GM18508 (cell line): ENCODE results near the gene LRRC17.

Experiments used
- ATAC-seq: cut with Tn5 transposase; IDR thresholded peaks from one replicate; pipeline ENCODE4 v1.9.1; 2021; ENCODE audit warnings: moderate number of reproducible peaks; ENCODE audit not compliant: insufficient read depth, unreplicated experiment

LRRC17 gene

DNA sequence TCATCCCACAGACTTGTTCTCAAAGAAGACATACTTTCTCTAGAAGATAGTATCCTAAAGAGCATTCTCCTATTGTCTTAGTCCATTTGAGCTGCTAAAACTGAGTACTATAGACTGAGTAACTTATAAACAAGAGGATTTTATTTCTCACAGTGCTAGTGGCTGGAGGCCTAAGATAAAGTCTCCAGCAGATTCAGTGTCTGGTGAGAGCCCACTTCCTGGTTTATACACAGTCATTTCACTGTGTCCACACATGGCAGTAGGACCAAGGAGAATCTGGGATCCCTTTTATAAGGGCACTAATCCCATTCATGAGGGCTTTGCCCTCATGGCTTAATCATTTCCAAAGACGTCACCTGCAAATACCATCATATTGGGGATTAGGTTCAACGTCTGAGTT lies 68.7 kb downstream of the LRRC17 start:
- ATAC-seq: no peak

DNA sequence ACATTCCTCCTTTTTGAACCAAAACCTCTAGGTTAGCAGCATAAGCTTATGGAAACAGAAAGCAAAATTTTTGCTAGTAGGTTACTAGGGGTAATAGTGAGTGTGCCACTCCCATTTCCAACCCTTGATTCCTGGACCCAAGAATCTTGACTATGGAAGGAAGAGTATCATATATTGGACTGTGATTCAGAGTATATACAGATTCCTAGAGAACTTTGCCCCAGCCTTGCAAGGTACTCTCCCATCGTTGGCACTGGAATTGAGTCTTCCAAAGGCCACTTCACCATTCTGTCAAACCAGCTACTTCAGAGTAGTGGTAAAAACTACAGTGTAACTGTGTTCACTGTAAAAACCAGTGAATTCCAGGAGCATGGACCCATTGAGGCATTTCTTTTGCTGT lies 69.4 kb downstream of the LRRC17 start:
- no peak for ATAC-seq

DNA sequence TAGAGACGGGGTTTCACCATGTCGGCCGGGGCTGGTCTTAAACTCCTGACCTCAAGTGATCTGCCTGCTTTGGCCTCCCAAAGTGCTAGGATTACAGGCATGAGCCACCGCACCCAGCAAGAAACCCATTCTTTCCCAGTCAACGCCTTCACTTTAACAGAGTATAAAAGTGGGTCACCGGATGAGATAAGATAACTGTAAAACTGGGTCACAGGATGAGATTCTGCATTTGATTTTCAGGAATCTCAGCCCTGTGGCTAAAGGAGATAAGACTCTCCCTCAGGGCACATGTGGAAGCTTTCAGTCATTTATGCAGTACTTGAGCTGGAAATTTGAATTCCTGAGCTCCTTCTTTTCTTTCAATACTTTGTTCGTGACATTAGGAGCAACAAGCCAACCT lies 70.8 kb downstream of the LRRC17 start:
- ATAC-seq: no peak

DNA sequence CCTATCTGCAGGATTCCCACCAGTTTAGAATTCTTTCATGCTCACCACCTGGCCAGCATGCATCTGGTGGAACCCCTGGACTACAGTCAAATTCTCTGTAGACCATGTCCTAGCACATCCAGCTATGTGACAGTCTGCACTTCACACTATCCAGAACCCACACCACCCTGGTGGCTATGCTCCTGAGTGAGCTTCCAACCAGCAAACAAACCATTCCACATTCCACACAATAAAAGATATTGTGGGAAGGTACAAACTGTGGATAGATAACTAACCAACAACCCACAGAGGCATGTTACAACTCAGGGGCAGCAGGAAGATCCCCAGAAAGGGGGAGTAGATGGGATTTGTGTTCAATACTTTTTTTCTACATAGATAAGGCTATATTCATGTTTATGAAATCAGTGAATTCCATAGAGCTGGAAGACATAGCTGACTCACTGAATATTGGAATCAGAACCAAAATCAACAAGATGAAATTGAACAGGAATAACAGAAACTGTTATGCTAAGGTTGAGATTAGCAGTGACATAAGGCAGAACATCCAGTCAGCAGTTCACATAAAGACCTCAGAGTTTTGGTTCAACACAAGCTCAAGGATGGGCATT lies 72.5 kb downstream of the LRRC17 start:
- no peak for ATAC-seq

DNA sequence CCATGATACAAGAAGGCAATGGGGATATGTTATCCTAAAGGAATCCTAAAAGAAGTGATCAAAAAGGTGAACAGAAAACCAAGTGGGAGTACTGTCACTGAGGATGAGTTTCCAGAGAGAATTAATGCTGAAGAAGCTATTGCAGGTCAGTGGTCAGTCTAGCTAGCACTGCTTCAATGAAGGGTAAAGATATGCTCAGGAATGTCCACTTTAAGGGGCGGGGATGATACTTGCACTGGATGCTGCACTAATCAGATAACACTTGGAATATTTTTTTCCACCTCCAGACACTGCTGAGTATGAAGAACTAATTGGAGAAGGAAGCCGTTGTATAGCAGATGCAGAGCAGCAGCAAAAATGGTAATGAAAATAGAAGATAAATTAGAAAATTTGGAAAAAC lies 75.3 kb downstream of the LRRC17 start:
- ATAC-seq: no peak

DNA sequence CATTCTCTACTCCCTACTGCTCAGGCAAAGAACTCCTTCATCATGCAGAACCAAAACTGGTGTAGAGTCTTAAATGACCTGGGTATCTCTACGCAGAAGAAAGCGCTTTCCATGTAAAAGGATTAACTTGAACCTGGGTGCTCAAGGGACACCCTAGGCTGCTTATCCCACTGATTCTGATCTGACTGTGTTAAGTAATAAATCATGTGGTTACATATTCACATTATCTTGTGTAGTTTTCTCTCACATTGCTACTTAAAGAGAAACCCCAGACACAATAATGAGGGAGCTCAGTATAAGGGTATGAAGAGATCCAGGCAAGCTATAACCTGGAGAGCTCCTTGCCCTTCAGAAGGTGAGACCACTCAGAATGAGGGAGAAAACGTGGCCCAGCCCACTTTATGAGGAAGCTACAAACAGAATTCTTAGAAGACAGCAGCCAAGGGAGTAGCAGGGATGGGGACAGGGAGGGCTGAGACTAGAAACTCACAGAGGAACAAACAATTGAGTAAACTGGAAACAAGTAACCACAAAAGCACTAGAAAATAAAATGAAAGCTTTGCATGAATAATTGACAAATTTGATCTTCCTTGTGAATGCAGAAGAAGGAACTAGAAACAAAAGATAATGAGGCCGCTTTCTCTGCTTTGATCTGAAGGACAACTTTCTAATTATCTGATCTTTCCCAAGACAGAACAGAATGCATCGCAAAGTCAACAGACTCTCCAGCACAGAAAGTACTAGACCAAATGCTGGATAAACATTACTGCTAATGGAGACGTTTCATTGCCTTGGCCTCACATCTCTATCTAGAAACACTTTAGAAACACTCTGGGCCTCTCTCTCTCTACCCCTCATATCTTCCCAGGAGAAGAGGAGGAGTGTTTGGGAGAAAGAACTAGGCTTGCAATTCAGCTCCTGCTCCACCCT lies 76.1 kb downstream of the LRRC17 start:
- ATAC-seq: no peak

DNA sequence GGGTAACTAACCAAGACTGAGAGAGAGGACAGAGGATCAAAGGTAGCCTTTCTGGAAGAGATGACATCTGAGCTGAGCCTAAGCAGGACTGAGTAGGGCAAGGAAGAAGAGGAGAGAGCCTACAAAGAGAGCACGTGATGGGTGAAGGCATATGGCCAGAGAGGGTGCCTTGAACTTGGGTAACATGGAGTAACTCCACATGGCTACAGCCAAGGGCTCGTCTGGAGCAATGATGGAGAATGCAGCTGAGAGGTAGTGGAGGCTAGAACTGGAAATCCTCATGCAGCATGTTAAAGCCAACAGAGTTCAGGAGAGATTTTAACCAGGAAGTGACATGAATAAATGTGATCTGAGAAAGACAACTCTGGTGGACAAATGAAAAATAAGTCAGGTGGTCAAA lies 77.8 kb downstream of the LRRC17 start:
- ATAC-seq: no peak

DNA sequence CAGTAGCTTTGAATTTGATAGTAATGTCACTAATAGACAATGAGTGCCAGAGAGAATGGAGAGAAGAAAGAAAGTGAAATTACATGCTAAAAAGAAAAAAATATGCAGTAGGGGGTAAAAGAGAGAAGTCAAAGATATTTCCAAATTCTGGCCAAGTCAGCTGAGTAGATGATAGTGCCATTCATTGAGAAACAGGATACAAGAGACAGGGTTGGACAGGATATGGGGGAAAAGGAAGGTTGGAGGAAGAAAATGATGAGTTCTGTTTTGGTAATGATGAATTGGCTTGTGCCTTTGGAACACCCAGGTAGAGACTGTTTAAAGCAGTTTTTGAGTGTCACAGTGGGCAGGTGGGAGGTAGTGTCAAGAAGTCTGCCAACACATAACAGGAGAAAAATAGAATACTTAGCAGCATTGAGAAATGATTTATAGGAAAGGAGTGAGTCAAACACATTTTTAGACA lies 78.3 kb downstream of the LRRC17 start:
- no peak for ATAC-seq

DNA sequence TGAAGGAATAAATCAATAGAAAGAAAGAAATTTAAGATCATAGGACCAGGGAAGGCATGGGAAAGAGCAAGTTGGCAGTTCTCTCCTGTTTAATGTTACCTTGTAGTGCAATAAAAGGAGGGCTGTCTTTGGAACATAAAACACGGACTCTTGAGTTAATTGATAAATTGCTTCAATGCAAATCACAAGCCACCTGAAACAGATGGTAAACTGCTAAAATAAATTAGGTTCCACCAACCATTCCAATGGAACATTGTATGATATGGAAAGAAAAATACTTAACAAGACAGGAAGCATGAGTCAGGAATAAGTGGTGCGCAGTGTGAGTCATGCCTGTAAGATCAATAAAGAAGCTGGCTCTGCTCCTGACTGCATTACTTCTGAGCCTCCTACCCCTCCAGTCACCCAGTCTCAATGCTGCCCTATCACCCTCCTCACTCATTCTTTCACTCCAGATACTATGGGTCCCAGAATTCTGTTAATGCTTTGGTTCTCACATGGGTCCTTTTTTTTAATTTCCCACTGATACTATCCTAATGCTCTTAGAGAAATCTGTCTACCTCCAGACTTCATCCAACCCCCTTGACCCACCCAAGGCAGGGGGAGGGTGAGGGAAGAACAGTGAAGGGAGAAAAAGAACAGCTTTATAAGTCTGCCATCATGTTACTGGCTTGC lies 78.9 kb downstream of the LRRC17 start:
- no peak for ATAC-seq

DNA sequence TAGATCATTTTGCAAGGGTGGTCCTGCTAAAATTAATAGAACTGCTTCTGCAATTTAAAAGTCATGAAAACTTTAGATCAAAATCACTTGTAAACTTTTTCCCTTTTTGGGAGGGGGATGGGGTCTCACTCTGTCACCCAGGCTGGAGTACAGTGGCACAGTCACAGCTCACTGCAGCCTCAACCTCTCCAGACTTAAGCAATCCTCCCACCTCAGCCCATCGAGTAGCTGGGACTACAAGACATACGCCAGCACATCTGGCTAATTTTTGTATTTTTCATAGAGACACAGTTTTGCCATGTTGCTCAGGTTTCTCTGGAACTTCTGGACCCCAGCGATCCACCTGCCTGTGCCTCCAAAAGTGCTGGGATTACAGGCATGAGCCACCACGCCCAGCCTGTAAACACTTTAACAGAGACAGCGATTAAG lies 79.7 kb downstream of the LRRC17 start:
- ATAC-seq: no peak

DNA sequence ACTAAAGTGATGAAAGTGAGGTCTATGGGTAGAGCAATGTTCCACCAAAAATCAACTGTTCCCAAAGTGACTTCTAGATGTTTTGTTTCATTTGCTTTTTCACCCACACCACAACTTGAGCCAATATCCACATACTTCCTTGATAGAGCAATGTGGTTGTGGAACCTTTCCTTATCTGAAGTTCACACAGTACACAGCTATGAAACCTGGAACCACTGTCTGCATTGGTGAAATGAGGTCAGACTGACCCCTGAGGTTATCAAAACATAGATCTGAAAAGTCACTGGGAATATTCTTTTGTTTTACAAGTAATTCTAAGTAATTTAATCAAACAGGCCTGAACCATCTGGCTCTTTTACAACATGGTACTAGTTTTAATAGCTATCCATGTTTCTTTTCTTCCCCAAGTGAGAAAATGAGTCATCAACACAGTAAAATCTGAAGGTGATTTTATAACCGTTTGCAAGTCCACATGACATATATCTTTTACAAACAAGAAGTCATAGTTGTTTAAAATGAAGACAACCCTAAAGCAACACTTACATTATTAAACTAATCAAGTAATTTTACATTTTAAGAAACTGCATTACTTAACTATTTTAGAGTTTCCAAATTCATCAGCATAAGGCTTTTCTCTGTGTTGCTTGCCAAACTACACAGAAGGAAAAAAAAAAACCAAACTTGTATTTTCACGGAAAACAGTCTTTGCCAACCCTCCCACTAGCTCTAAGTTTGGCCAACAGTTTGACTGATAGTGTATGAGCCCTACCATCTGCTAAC lies 80.3 kb downstream of the LRRC17 start:
- no peak for ATAC-seq

DNA sequence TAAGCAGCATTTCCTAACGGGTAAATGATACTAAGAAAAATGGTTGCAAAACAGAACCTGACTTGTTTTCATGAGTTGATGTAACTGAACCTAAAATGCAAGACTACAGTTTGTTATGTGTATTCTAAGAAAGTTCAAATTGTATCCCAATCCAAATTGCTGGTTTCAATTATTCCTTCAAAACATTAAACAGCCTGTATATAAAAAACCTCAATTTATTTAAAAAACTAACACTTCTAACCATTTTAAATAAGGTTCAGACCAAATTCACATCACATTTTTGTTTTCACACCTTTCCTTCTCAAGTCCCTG lies 80.9 kb downstream of the LRRC17 start:
- no peak for ATAC-seq

DNA sequence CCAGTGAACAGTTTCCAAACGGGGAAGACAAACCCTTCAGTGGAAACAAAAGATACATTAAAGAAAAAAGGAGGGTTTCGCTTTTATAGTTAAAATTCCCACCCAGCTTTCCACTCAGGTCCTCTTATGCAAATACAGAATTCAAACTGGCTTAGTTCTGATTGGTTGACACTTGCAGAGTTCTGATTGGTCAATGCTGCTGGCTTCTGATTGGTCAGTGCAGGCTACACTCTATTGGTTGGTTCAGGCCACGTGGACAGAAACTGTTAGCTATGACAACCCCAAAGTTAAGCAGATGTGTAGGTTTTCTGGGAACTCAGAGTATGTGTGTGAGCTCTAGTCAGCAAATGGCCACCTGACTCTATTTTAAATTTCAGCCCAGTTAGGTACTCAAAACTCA lies 81.8 kb downstream of the LRRC17 start:
- ATAC-seq: no peak
